Mesothelial cell of epicardium (in vitro differentiated cells): ENCODE measurements around the gene C16orf46. TPM values are rescaled to one million over a fixed set of nuclear protein-coding genes. Genes with fewer than 3 reads are reported as not detected.

Experiments
- DNase-seq, 2 experiments: peaks; one replicate each; pipeline ENCODE4 v3.0.0; 2021; ENCODE audit warnings: low spot score in 2 of 2; ENCODE audit not compliant: unreplicated experiment in 2 of 2
- H3K27ac Mint-ChIP-seq: 2 replicates; pipeline ENCODE4 v1.8.0; 2021; ENCODE audit warnings: mixed read lengths
- H3K27me3 Mint-ChIP-seq: 2 replicates; pipeline ENCODE4 v1.8.0; 2021; ENCODE audit warnings: low read depth, mixed read lengths
- H3K36me3 Mint-ChIP-seq: 2 replicates; pipeline ENCODE4 v1.8.0; 2021; ENCODE audit warnings: mixed read lengths
- H3K4me1 Mint-ChIP-seq: 2 replicates; pipeline ENCODE4 v1.8.0; 2021; ENCODE audit warnings: mixed read lengths
- H3K4me3 Mint-ChIP-seq: 2 replicates; pipeline ENCODE4 v1.8.0; 2021; ENCODE audit warnings: mild to moderate bottlenecking, moderate library complexity, mixed read lengths
- H3K9me3 Mint-ChIP-seq: 2 replicates; pipeline ENCODE4 v1.8.0; 2021; ENCODE audit warnings: mixed read lengths
- total RNA-seq: library from RNA; stranded (reverse); gene quantifications from 3 replicates; pipeline ENCODE4 v1.2.1, GENCODE V29; 2021
- TF ChIP-seq, protein P1 (sequence below): fragments of 200-600 bp; sonication (generic); IDR thresholded peaks from one replicate; pipeline ENCODE4 v1.5.0; 2021; ENCODE audit warnings: antibody characterized with exemption; ENCODE audit not compliant: unreplicated experiment

Gene C16orf46
- total RNA-seq, 1 donor from 2014 or later = 0.89 TPM

- Mint-ChIP-seq H3K4me3 (no peak overlapping the region), H3K27ac (peak overlapping the region; percentile 83), H3K36me3 (peaks cover 45% of the 10 kb centered on the region), H3K9me3 (no peaks in the 10 kb centered on the region), H3K27me3 (no peaks in the 10 kb centered on the region), H3K4me1 (peaks cover 31% of the 10 kb centered on the region)
- TF ChIP-seq, protein P1, sequence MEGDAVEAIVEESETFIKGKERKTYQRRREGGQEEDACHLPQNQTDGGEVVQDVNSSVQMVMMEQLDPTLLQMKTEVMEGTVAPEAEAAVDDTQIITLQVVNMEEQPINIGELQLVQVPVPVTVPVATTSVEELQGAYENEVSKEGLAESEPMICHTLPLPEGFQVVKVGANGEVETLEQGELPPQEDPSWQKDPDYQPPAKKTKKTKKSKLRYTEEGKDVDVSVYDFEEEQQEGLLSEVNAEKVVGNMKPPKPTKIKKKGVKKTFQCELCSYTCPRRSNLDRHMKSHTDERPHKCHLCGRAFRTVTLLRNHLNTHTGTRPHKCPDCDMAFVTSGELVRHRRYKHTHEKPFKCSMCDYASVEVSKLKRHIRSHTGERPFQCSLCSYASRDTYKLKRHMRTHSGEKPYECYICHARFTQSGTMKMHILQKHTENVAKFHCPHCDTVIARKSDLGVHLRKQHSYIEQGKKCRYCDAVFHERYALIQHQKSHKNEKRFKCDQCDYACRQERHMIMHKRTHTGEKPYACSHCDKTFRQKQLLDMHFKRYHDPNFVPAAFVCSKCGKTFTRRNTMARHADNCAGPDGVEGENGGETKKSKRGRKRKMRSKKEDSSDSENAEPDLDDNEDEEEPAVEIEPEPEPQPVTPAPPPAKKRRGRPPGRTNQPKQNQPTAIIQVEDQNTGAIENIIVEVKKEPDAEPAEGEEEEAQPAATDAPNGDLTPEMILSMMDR = no peak
- no peak for DNase-seq
Measured at GRCh38 chr16:81041696-81042095, 35.3 kb downstream of the C16orf46 start.

- H3K9me3 Mint-ChIP-seq = no peaks in the 10 kb centered on the region
- no peaks in the 10 kb centered on the region for H3K27me3 Mint-ChIP-seq
- DNase-seq = no peak
- H3K4me1 Mint-ChIP-seq = peaks cover 34% of the 10 kb centered on the region
- peak overlapping the region; percentile 22 for H3K27ac Mint-ChIP-seq
- TF ChIP-seq, protein P1 = no peak
- no peak overlapping the region for H3K4me3 Mint-ChIP-seq
- H3K36me3 Mint-ChIP-seq = peaks cover 44% of the 10 kb centered on the region
Measured at GRCh38 chr16:81040842-81041241, 36.2 kb downstream of the C16orf46 start.

DNA sequence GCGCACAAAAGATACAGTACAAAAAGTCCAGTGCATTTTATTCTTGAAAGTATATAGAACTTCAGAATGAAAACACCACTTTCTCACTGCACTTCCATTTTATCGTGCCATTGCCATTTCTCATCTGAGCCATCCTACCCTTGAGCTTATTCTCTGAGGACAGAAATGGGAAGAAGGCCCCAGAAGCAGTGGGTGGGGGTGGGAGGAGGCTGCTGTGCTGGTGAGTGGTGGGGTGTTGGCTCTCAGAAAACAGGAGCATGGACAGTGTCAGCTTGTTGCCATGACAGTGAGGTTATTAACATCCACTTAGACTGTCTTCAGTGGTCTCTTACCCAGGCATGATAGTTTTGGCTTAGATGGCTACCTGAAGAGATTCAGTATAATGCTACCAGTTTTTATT is 36.9 kb downstream of the C16orf46 start:
- Mint-ChIP-seq H3K27ac (peak overlapping the region; percentile 7), H3K9me3 (peaks cover under 1% of the 10 kb centered on the region), H3K4me3 (no peak overlapping the region), H3K4me1 (peaks cover 35% of the 10 kb centered on the region), H3K27me3 (no peaks in the 10 kb centered on the region), H3K36me3 (peaks cover 38% of the 10 kb centered on the region)
- DNase-seq = no peak
- TF ChIP-seq, protein P1 = no peak

DNA sequence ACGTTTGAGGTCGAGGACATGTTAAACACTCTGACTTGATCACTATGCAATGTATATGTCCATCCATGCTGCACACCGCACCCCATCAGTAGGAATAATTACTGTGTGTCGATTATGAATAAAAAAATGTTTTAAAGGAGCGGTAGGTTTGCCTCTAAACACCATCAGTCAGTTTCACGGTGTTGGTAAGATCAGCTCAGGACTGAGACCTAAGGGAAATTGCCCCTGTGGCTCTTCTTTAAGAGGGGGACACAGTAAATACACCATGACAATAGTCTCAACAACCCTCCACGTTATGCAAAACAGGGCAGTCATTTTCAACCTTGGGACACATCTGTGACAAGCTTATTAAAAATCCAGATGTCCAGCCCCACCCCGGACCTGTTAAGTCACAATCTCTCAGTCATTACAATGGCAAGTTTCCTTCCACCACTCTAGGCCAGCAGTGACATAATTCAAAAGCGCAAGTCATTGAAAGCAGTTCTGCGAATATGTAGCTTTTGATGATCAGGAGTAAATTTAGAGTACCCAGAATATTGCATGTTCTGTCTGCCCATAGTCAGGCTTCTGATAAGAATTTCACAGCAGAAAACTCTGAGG is 40.2 kb downstream of the C16orf46 start:
- no peak for DNase-seq
- peak overlapping the region; percentile 72 for H3K27ac Mint-ChIP-seq
- H3K27me3 Mint-ChIP-seq = no peaks in the 10 kb centered on the region
- H3K36me3 Mint-ChIP-seq = peaks cover 9% of the 10 kb centered on the region
- TF ChIP-seq, protein P1 = no peak
- peak overlapping the region; percentile 82 for H3K4me3 Mint-ChIP-seq
- peaks cover 35% of the 10 kb centered on the region for H3K4me1 Mint-ChIP-seq
- H3K9me3 Mint-ChIP-seq = peaks cover 9% of the 10 kb centered on the region

GRCh38 chr16:81035975-81036750 is 40.9 kb downstream of the C16orf46 start:
- peak; percentile 24 to 55 for DNase-seq
- Mint-ChIP-seq H3K27me3 (no peaks in the 10 kb centered on the region), H3K4me3 (peak overlapping the region; percentile 82), H3K36me3 (peaks cover 4% of the 10 kb centered on the region), H3K27ac (peak overlapping the region; percentile 72), H3K4me1 (peaks cover 32% of the 10 kb centered on the region), H3K9me3 (peaks cover 9% of the 10 kb centered on the region)
- TF ChIP-seq, protein P1 = no peak
